NCI-H748 treated with DMSO at 0.1 percent for 48 hours (cell line): Measurements from ENCODE around the gene MME.

Source experiments
- DNase-seq: peaks from one replicate; lab custom pipeline; 2025; lab: John Stamatoyannopoulos, UW

Gene MME

GRCh38 chr3:155147588-155147987 is 67.5 kb downstream of the MME start:
- DNase-seq: no peak

GRCh38 chr3:155149494-155149893 is 69.4 kb downstream of the MME start:
- DNase-seq: no peak

GRCh38 chr3:155153242-155154186 is 73.4 kb downstream of the MME start:
- DNase-seq: no peak

GRCh38 chr3:155154255-155154654 is 74.1 kb downstream of the MME start:
- no peak for DNase-seq

GRCh38 chr3:155158346-155159037 is 78.4 kb downstream of the MME start:
- DNase-seq: no peak

- no peak for DNase-seq
These were observed 79.2 kb downstream of the MME start for GRCh38 chr3:155159301-155159700.

GRCh38 chr3:155161640-155162292 is 81.6 kb downstream of the MME start:
- no peak for DNase-seq

- no peak for DNase-seq
These were observed 84.2 kb downstream of the MME start for GRCh38 chr3:155164306-155164705.

GRCh38 chr3:155166441-155166840 is 86.3 kb downstream of the MME start:
- no peak for DNase-seq

GRCh38 chr3:155169197-155169596 is 89.1 kb downstream of the MME start:
- DNase-seq: no peak

- no peak for DNase-seq
These were observed 93.7 kb downstream of the MME start for GRCh38 chr3:155173771-155174170.

- DNase-seq: no peak
These were observed 98.8 kb downstream of the MME start for GRCh38 chr3:155178810-155179436.

GRCh38 chr3:155179437-155179827 is 99.3 kb downstream of the MME start:
- DNase-seq: no peak

- DNase-seq: no peak
These were observed 100.0 kb downstream of the MME start for GRCh38 chr3:155179966-155180757.

- no peak for DNase-seq
These were observed 102.3 kb downstream of the MME start for GRCh38 chr3:155182467-155182866.

- no peak for DNase-seq
These were observed 103.9 kb downstream of the MME start for GRCh38 chr3:155184011-155184410.

GRCh38 chr3:155185631-155186071 is 105.5 kb downstream of the MME start:
- DNase-seq: no peak

- no peak for DNase-seq
These were observed 107.9 kb downstream of the MME start for GRCh38 chr3:155188031-155188430.

GRCh38 chr3:155189478-155189877 is 109.4 kb downstream of the MME start:
- DNase-seq: no peak

GRCh38 chr3:155190691-155191090 is 110.6 kb downstream of the MME start:
- DNase-seq: no peak
